RKO (cell line): ENCODE results near the gene FBN1.

Experiments used
- DNase-seq: peaks from one replicate; pipeline ENCODE4 v3.0.0-alpha.2; 2016; ENCODE audit warnings: low spot score

Gene FBN1

DNA sequence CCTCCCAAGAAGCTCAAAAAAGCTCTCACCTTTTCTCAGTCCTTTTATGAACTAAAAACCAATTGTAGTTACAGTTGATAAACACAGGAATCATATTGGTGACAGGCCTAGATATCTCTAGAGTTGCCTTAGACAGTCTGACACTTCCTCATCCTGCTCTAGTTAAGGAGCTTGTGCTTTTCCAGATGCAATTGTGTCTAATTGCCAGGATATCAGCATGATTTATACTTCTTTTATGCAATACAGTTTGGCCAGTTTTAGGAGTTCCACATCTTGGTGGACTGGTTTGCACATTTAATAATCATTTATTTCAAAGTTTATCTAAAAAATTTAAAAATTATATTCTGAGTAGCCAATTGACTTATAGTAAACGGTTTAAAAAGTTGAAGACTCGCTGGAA, 218.6 kb downstream of the FBN1 start:
- no peak for DNase-seq

GRCh38 chr15:48426044-48426443, 219.5 kb downstream of the FBN1 start:
- DNase-seq = no peak

DNA sequence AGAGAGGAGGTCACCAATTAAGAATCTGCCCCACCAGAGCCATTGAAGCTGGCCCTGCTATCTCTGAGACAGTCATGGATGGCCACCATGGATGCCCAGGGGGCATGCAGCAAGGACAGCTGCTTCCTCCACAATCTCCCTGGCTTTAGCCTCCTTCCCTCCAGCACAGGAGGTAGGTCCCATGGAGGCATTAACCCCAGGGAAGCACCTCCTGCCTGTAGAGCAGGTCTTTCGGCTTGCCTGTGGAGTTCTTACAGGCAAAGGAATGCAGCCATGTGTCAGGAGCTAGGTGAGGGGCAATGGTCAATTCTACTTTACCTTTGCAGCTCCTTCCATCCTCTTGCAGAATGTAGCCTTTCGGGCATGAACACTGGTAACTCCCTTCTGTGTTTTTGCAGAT, 220.5 kb downstream of the FBN1 start:
- no peak for DNase-seq

DNA sequence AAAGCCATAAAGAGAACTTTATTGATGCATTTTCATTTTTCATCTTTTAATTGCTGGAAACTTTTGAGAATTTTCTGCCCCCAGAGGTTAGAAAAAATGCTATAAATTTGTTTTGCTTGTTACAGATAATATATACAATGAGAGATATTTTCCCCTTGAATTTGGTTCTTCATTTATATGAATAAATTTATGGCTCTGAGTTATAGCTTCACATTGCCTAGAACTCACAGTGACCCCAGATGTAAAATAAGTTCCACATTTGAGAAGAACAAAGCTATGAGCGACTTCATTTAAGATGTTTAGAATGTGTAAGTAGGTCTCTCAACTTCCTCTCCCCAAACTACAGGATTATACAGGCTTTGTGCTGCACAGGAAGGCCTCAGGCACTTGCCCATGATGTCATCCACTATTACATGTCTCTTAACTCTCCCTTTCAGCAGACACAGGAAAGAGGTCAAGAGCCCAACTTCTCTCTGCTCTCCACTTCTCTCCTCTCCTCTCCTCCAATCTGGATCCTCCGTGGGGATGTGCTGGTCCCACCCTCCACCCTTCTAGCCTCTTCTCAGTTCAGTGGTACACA, 221.5 kb downstream of the FBN1 start:
- no peak for DNase-seq

DNA sequence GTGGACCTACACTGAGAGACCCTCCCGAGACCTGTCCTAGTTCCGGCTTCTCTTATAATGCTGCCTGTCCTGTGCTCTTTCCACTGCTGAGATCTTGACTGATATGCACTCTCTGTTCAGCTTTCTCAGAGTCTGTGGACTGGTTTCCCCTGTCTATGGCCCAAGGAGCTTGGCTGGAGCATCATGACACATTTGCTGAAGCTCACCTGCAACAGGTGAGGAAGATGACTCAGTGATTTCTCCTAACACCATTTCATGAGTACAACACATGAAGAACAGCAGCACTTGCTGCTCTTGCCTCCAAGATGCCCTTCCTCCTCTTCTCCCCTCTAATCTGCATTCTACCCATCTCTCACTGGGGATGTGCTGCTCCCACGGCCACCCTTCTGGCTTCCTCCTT, 222.2 kb downstream of the FBN1 start:
- no peak for DNase-seq

DNA sequence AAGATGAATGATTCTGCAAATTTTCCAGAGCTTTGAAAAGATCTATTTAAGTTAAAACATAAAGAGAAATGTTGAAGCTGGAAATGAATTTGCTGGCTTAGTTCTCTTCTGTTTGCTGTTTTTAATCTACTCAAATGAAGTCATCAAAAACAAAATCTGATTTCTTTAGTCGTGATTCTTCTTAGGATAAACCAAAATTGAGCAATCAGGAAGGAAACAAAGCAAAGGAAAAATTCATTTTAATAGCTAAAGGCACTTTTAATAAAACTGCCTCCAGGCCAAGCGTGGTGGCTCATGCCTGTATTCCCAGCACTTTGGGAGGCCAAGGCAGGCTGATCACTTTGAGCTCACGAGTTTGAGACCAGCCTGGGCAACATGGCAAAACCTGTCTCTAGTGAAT, 223.1 kb downstream of the FBN1 start:
- DNase-seq = no peak

DNA sequence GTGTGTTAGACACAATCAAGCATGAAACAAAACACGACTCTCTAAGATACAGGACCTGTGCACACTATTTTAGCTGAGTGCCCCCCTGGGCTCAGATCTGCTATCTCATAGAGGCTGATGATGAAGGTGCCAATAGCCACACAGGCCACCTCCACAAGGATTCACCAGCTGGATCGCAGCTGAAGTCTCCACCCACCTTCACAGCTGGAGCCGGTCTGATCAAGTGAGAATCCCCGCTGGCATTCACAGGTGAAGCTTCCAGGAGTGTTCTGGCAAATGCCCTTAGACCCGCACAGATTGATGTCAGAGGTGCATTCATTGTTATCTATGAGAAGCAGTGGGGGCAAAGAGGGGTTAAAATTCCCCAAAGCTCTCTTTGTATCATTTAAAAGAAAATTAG, 224.1 kb downstream of the FBN1 start:
- DNase-seq = no peak

DNA sequence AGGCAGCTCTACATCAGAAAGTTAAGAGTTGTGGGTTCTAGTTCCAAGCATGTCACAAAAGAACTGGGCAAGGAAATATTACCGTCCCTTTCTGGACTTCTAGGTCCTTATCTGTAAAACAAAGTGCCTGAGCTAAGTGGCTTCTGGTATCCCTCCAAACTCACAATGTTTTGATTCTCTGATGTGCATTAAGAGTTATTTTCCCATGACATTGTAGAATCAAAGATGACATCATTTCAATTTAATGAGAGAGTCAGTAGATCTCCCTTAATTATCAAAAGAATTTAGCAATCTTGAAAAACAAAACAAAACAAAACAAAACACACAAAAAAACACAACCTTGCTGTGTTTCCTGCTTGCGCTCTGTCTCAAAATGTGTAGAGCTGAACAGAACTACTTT, 225.6 kb downstream of the FBN1 start:
- DNase-seq = no peak

GRCh38 chr15:48418343-48418742, 227.2 kb downstream of the FBN1 start:
- no peak for DNase-seq

- no peak for DNase-seq
Measured at GRCh38 chr15:48416301-48416700, 229.2 kb downstream of the FBN1 start.

DNA sequence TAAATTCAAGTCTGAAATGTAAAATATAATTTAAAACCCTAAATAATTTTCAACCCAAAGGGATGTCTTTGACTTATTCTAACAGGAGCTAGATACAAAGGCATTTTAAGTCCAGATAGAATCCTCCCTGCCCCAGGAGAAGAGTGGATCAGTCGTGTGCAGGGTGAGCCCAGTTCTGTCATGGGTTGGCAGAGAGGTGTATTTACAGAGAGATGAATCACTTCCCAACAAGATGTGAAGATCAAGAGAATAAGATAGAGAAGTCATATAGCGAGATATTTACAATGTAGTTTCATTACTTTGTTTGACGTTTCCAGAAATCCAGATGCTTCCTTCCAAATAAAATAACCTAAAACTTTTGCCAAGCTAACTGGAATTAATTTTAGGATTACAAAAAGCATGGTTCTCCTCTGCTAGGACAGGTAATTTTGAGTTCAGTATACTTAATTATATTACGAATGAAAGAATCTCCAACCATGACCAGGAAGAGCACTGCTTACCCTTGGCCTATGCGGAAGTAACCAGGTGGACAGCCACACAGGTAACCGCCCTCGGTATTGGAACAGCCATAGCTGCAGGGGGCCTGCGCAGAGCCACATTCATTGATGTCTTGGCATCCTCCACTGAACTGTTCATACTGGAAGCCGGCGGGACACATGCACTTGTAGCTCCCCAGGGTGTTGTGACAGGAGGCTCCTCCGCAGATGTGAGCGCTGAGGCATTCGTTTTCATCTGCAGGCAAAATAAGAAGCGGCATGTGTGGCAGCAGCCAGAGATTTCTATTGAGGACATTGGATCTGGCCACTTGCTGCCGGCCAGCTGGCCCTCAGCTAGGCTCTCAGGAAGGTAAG, 230.2 kb downstream of the FBN1 start:
- DNase-seq = no peak

- no peak for DNase-seq
Measured at GRCh38 chr15:48414015-48414414, 231.5 kb downstream of the FBN1 start.

GRCh38 chr15:48413304-48413703, 232.2 kb downstream of the FBN1 start:
- DNase-seq = no peak

GRCh38 chr15:48411971-48412591, 233.4 kb downstream of the FBN1 start:
- no peak for DNase-seq

DNA sequence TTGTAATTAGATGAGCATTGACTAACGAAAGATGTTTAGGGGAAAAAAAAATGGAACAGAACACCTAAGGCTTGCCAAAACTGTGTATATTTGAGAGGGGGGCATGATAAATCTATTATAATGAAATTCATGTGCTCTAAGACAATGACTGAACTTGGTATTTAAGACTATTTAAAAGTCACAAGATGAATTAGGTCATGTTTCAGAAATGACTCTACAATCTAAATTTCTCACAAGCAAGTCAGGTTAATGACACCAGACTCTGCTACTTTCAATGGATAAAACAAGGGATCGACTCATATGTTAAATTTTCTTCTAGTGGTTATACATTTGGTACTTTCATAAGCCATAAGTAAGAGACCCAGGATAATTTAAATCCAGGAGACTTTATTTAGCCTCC, 235.9 kb downstream of the FBN1 start:
- DNase-seq = no peak

- no peak for DNase-seq
Measured at GRCh38 chr15:48408327-48408726, 237.2 kb downstream of the FBN1 start.

- DNase-seq = no peak
Measured at GRCh38 chr15:48407646-48408045, 237.9 kb downstream of the FBN1 start.

- DNase-seq = no peak
Measured at GRCh38 chr15:48406911-48407310, 238.6 kb downstream of the FBN1 start.

GRCh38 chr15:48406266-48406891, 239.1 kb downstream of the FBN1 start:
- no peak for DNase-seq

DNA sequence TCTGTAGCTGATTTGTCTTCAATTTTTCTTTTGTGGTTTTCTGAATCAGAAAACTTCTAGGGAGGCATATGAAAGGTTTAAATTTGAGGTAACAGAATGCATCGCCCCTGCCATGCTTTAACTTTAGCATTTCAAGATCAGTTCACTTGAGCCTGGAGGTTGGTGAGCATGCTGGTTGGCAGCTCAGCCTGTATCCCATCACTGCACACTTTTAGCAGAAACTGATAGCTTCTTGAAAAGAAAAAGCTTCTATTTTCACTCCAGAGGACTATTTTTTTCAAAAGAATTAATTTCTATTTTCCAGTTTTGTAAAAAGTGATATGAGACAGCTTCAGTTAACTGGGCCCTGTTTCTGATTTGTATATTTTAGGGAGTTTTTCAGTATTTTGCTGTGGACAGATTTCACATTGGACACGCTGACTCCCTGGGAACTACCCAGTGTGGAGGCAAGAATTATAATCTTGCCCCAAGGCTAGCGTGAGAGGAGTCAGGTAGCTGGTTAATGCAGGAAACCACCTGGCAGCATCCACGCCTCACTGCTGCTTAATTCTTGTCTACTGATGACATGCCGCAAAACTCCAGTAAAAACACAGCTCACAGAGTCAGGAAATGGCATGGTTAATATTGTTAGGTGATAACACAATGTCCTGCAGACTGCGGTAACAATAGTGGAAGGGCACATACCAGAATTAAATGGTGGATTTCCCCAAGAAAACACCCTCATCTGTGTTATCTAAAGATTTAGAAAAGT, 242.9 kb downstream of the FBN1 start:
- no peak for DNase-seq

DNA sequence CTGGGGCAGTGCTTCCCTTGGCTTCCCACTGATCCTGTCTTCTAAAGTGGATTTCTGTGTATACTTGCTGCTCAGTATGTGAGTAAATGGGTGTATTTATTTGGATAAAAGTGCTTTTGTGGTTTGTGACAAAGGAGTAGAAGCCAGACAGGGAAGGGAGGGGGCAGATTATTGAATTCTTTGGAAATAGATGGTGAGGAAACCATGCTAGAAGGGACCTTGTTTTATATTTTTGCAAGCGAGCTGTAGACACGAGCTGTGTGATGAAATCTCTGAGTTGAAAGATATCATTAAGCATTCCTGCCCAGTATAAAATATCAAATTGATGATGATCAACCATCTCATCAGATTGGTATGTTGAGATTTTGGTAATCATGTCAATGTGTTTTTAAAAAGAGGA, 245.4 kb downstream of the FBN1 start:
- no peak for DNase-seq

- DNase-seq = no peak
Measured at GRCh38 chr15:48397841-48398240, 247.7 kb downstream of the FBN1 start.
